ENCODE measurements around the gene RAB5B.

The RAB5B gene

GRCh38 chr12:55955800-55956508, 17.9 kb upstream of the RAB5B start:
- Histone ChIP-seq H3K79me2 (ENCODE audit: insufficient read depth, low read length) (no peaks in the 10 kb centered on the region), H3K27ac (ENCODE audit: low read depth, low read length, poor library complexity, severe bottlenecking) (no peak overlapping the region), H2AFZ (ENCODE audit: low read length) (no peak overlapping the region), H3K9ac (ENCODE audit: low read length) (no peak overlapping the region), H3K27me3 (ENCODE audit: insufficient read depth, low read length) (no peaks in the 10 kb centered on the region), H3K36me3 (ENCODE audit: insufficient read depth, low read length) (peaks cover 35% of the 10 kb centered on the region), H3K9me2 (ENCODE audit: low read depth, low read length) (no peaks in the 10 kb centered on the region), H3K4me2 (ENCODE audit: low read length) (no peak overlapping the region), H3K4me1 (ENCODE audit: insufficient read depth, low read length, severe bottlenecking) (no peaks in the 10 kb centered on the region), H3K4me3 (ENCODE audit: low read depth, low read length, poor library complexity, severe bottlenecking) (no peak overlapping the region), H3K9me3 (ENCODE audit: low read length) (no peaks in the 10 kb centered on the region), H4K20me1 (ENCODE audit: insufficient read depth, low read length) (no peaks in the 10 kb centered on the region), H3F3A (ENCODE audit: insufficient read depth, low read length) (no peaks in the 10 kb centered on the region)
- TF ChIP-seq CTCF (IDR thresholded peaks at IDR 0.05; ENCODE audit: low read length), result peak; percentile 50
- TF ChIP-seq EZH2 (IDR thresholded peaks at IDR 0.05; ENCODE audit: borderline replicate concordance, low read length), result no peak

- H3K4me2 ChIP-seq (ENCODE audit: low read length), result no peak overlapping the region
- no peak overlapping the region for H3K27ac ChIP-seq (ENCODE audit: low read depth, low read length, poor library complexity, severe bottlenecking)
- no peaks in the 10 kb centered on the region for H4K20me1 ChIP-seq (ENCODE audit: insufficient read depth, low read length)
- no peaks in the 10 kb centered on the region for H3F3A ChIP-seq (ENCODE audit: insufficient read depth, low read length)
- H3K36me3 ChIP-seq (ENCODE audit: insufficient read depth, low read length), result peaks cover 21% of the 10 kb centered on the region
- H2AFZ ChIP-seq (ENCODE audit: low read length), result no peak overlapping the region
- H3K4me1 ChIP-seq (ENCODE audit: insufficient read depth, low read length, severe bottlenecking), result no peaks in the 10 kb centered on the region
- no peaks in the 10 kb centered on the region for H3K9me3 ChIP-seq (ENCODE audit: low read length)
- no peaks in the 10 kb centered on the region for H3K79me2 ChIP-seq (ENCODE audit: insufficient read depth, low read length)
- TF ChIP-seq EZH2 (IDR thresholded peaks at IDR 0.05; ENCODE audit: borderline replicate concordance, low read length) (no peak), CTCF (IDR thresholded peaks at IDR 0.05; ENCODE audit: low read length) (no peak)
- no peaks in the 10 kb centered on the region for H3K9me2 ChIP-seq (ENCODE audit: low read depth, low read length)
- no peaks in the 10 kb centered on the region for H3K27me3 ChIP-seq (ENCODE audit: insufficient read depth, low read length)
- H3K4me3 ChIP-seq (ENCODE audit: low read depth, low read length, poor library complexity, severe bottlenecking), result no peak overlapping the region
- H3K9ac ChIP-seq (ENCODE audit: low read length), result no peak overlapping the region
These were observed 16.6 kb upstream of the RAB5B start for GRCh38 chr12:55957106-55957859.

- Histone ChIP-seq H3K9ac (ENCODE audit: low read length) (no peak overlapping the region), H3K4me2 (ENCODE audit: low read length) (no peak overlapping the region), H3K79me2 (ENCODE audit: insufficient read depth, low read length) (peaks cover 9% of the 10 kb centered on the region; the same call in 1 of the 2 replicates), H4K20me1 (ENCODE audit: insufficient read depth, low read length) (no peaks in the 10 kb centered on the region), H3K9me3 (ENCODE audit: low read length) (no peaks in the 10 kb centered on the region), H3K27ac (ENCODE audit: low read depth, low read length, poor library complexity, severe bottlenecking) (no peak overlapping the region), H3K4me1 (ENCODE audit: insufficient read depth, low read length, severe bottlenecking) (peaks cover 24% of the 10 kb centered on the region), H3F3A (ENCODE audit: insufficient read depth, low read length) (no peaks in the 10 kb centered on the region), H2AFZ (ENCODE audit: low read length) (no peak overlapping the region), H3K4me3 (ENCODE audit: low read depth, low read length, poor library complexity, severe bottlenecking) (no peak overlapping the region), H3K36me3 (ENCODE audit: insufficient read depth, low read length) (no peaks in the 10 kb centered on the region; the same call in 1 of the 2 replicates), H3K27me3 (ENCODE audit: insufficient read depth, low read length) (no peaks in the 10 kb centered on the region), H3K9me2 (ENCODE audit: low read depth, low read length) (no peaks in the 10 kb centered on the region)
- TF ChIP-seq CTCF (IDR thresholded peaks at IDR 0.05; ENCODE audit: low read length), result no peak
- TF ChIP-seq EZH2 (IDR thresholded peaks at IDR 0.05; ENCODE audit: borderline replicate concordance, low read length), result no peak
These were observed 10.1 kb upstream of the RAB5B start for GRCh38 chr12:55963760-55964159.

Measured in OCI-LY1 (cell line).